ENCODE results near the gene KLHDC2.
A peak's percentile ranks its signal among the peaks of the same experiment; 100 is the strongest.
"Not testable (repeated sequence)": the region's sequence is repeated elsewhere in the genome, so short reads cannot be mapped to it uniquely, and the experiment has no call there.

The KLHDC2 gene

GRCh38 chr14:49745191-49745590 lies 22.8 kb upstream of the KLHDC2 start:
- no peak for TF ChIP-seq CTCF (IDR thresholded peaks at IDR 0.05; ENCODE audit: insufficient read depth, missing control alignments)
- DNase-seq (ENCODE audit: insufficient read length, low spot score), result no peak
- FAIRE-seq, result no peak

GRCh38 chr14:49746476-49746875 lies 21.5 kb upstream of the KLHDC2 start:
- not testable (repeated sequence) for DNase-seq (ENCODE audit: insufficient read length, low spot score); FAIRE-seq

- DNase-seq (ENCODE audit: insufficient read length, low spot score), result no peak
- TF ChIP-seq CTCF (IDR thresholded peaks at IDR 0.05; ENCODE audit: insufficient read depth, missing control alignments), result no peak
- no peak for FAIRE-seq
These were observed 13.3 kb upstream of the KLHDC2 start for GRCh38 chr14:49754570-49755097.

DNA sequence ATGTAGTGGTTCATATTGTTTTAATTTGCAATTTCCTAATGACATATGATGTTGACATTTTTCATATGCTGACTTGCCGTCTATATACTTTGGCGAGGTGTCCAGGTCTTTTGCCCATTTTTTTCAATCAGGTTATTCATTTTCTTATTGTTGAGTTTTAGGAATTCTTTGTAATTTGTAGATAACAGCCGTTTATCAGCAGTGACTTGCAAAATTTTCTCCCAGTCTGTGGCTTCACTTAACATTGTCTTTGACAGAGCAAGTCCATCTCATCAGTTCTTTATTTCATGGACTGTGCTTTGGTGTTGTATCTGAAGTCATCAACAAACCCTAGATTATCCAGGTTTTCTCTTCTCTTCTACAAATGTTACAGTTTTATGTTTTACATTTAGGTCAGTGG lies 12.6 kb upstream of the KLHDC2 start:
- no peak for FAIRE-seq
- DNase-seq (ENCODE audit: insufficient read length, low spot score), result no peak
- no peak for TF ChIP-seq CTCF (IDR thresholded peaks at IDR 0.05; ENCODE audit: insufficient read depth, missing control alignments)

DNA sequence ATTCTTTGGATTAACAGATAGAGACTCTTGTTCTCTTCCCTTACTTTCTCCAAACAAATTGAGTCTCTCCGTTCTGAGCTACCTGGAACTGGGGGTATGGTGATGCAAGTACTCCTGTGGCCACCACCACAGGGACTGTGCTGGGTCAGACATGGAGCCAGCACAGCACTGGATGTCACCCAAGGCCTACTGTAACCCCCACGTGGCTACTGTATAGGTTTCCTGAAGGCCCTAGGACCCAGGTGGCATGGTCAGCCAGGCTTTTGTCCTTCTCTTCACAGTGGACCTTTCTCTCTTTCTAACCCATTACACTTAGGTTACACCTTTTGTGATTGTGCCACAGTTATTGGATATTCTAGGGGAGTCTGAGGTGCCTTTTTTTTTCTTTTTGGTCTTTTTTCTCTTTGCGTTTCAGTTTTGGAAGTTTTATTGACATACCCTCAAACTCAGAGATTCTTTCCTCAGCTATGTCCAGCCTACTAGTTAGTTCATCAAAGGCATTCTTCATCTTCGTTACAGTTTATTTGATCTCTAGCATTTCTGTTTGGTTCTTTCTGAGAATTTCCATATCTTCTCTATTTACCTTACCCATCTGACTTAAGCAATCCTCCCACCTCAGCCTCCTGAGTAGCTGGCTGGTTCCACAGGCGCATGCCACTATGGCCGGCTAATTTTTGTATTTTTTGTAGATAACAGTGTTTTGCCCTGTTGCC lies 6.0 kb upstream of the KLHDC2 start:
- FAIRE-seq (no peak), DNase-seq (ENCODE audit: insufficient read length, low spot score) (no peak)
- no peak for TF ChIP-seq CTCF (IDR thresholded peaks at IDR 0.05; ENCODE audit: insufficient read depth, missing control alignments)

DNA sequence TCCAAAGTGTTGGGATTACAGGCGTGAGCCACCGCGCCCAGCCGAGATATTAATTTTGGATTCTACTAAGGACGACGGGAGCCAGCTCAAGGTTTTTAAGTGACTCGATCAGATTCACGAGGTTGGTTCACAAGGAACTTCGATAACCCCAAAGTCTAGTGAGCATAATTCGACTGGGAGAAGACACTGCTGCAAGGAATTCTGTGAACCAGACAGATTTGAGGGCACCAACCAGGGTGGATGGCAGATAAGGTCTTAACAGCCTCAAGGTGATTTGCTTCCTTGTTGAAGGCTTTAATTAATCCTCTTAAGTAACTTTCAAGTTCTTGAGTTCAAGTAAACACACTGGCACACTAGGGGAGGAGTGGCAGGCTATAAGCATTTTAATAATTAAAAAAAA lies 1.1 kb upstream of the KLHDC2 start:
- DNase-seq (ENCODE audit: insufficient read length, low spot score) (peak; percentile 39), FAIRE-seq (peak; percentile 93)
- TF ChIP-seq CTCF (IDR thresholded peaks at IDR 0.05; ENCODE audit: insufficient read depth, missing control alignments), result no peak

DNA sequence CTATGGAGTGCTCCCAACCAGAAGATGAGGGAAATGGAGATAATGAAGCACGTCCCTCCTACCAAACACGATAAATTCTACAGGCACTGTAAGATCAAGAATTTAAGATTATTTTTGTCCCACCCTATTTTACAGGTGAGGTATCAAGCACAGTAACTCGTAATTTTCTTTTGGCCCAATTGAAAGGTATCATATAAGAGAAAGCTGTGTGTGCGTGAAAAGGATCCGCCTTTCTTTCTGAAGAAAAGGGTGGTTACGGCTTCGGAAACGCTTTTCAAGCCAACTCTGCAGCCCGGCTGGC lies 733 bp upstream of the KLHDC2 start:
- no peak for TF ChIP-seq CTCF (IDR thresholded peaks at IDR 0.05; ENCODE audit: insufficient read depth, missing control alignments)
- no peak for FAIRE-seq
- DNase-seq (ENCODE audit: insufficient read length, low spot score), result no peak

Measured in D721Med (cell line).